Inflammatory macrophage treated with lipopolysaccharide for 1 hour (primary cell): ENCODE measurements around the gene AGAP1.

Source experiments
- DNase-seq, 2 donors: peaks; one replicate each; pipeline ENCODE4 v3.0.0-alpha.2; 2020 to 2022

The AGAP1 gene

DNA sequence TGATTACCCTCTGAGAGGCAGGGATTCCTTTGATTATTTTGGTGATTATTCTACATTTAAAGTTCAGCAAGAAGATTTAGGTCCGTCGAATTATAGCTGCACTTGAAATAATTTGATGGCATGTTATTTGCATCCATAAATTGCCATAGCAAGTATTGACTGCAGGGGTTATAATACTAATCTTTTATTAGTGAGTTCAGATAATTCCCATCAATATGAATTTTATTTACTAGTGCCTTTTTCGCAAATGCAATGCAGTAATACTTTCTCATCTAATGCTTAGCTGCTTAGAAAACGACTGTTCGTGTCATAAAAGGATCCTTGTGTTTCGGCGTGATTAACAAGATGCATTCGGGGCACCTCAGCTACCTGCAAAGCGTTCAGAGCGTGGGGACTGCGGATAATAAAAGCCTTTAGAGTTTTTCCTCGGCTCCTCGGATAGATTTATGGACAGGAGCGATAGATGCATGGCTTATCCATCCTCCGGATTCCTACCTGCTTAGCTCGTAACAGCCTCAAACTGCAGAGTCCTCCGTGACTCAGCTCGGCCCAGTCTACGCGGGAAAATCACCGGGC is 676.8 kb downstream of the AGAP1 start:
- no peak for DNase-seq

DNA sequence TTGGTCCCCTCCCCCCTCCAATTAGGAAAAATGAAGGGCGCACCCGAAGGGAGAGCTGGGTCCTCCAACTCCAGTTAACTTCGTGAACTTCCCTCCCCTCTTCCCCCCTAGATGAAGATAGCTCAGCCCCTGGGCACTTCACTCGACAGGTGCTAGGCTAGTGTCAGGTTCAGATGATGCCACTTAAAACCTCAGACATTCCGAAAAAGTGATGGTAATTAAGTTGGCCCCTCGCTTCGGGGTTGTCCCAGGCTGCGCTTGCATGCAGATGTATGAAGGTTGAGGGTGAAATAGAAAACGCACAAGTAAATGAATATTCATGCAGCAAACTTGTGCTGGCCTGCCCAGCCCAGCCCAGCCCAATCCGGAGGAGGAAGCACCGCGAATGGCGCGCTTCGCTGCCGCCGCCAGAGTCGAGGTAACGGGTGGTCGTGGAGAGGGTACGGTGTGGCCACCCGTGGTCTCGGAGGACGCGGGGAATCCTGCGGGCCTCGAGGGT is 677.4 kb downstream of the AGAP1 start:
- no peak for DNase-seq

DNA sequence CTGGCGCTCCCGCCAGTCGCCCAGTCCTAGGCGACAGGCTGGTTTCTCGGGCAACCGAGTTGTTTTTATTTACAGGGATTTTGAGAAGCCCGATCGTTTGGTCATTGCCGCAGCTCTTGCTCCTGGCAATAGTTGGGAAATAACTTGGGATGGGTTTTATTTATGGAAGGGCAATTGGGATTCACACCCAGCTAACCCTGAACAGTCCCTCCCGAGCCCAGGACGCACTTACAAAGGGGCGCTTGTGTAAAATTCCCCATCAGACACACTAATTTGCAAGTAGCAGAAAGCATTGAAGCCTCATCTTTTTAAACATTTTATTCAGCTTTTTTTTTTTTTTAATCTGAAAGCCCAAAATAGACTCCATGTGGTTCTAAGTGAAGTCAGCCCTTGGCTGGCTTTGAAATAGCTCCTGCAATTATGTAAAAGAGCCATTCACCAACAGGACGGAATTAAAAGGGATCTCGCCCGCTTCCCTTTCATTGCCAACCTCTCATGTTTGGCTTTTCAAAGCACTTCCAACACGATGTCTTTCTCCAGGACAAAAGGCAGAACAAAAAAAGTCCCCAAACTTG is 677.9 kb downstream of the AGAP1 start:
- DNase-seq, result no peak

DNA sequence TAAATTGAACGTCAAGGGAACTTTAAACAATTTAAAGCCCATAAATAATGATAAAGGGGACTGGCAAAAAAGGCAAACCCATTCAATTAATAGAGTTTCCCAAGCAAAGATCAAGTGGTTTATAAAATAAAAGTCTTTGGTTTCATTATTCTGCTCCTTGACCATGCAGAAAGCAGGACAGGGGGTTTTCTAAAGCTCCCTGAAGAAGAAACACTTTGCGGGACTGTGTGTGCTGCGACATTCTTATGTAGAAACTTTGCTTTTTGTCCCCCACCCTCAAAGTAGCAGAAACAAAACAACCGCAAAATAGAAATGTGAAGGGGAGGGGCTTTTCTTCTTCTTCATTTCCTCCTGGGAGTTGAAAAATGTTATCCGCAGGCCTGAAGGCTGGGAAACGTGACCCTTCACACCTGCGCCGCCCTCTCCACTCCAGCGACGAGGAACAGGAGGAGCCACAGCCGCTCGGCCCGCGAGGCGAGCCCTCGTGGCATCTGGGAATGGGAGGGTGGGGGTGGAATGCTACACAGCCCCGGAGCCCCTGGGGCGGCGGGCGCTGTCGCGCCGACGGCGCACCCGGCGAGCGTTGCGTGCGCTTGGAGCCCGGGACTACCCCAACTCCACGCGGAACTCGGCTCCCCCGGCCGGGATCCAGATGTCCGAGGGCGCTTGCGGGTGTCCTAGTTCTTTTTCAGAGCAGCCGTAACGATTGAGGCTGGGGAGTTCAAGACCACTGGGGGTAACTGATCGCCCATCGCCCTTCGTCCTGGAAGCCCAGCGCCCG is 678.6 kb downstream of the AGAP1 start:
- DNase-seq, result no peak

DNA sequence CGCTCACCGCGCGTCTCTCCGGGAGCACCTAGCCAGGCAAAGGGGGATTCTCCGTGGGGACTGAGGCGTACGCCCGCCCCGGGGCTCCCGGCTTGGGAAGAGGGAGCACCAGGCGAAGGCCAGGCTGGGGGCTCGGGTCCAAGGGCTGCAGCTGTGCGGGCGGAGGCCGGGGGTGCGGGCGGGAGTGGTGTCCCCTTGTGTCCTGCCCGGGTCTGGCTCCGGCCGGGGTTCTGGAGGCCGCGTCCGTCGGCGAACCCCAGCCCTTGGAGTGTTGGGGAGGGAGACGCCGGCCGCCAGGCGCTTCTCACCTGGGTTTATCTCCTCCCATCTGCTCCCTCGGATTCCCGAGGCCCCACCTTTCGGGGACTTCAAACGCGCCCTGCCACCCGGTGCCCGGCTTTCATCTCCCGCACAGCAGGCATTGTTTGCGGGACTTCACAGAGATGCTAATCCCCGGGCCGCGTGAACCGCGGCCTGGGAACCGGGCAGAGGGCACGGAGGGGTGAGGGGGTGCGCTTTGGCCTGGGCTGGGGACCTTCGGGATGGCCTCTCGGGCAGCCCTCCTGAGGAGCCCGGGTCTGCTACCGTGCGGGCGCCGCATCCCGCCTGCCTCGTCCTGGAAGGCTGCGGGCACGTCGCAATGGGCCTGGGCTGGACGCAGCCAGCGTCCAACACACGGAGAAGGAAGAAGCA is 679.3 kb downstream of the AGAP1 start:
- no peak for DNase-seq

DNA sequence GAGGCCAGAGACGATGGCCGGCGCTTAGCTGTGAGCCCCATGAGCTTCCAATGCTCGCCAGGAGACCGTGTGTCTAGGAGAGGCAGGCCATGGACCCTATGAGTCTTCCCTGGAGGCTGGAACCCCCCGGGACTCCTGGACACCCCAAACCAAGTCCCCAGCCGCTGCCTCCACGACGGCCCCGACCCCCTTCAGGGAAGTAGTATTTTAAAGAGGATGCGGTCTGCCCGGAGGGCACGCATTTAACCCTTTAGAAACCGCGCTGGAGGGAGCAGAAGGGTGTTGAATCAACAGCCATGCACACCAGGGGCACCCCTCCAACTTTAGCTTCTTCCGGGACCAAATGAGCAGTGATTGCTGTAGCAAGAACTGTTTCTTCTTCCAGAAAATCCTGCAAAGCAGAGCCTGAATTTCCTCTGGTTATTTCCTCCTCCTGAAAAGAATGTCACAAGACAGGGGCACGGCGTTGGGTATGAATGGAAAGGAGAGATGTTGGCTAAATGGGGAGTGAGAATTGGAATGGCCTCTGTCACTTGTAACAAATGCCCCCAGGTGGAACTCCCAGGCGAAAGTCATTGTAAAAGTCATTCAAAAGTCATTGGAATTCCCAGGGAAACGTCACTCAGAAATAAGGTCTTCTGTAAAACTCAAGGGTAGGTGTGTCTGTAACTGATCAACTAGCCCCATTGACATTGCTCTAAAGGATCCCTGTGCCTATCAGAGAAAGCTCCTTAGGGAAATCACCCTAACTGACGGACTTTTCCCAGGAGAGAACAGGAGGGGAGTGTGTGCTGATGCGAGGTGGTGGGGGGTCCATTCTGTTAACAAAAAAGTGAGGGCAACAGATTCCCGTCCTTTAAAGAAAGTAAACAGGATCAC is 680.1 kb downstream of the AGAP1 start:
- no peak for DNase-seq

DNA sequence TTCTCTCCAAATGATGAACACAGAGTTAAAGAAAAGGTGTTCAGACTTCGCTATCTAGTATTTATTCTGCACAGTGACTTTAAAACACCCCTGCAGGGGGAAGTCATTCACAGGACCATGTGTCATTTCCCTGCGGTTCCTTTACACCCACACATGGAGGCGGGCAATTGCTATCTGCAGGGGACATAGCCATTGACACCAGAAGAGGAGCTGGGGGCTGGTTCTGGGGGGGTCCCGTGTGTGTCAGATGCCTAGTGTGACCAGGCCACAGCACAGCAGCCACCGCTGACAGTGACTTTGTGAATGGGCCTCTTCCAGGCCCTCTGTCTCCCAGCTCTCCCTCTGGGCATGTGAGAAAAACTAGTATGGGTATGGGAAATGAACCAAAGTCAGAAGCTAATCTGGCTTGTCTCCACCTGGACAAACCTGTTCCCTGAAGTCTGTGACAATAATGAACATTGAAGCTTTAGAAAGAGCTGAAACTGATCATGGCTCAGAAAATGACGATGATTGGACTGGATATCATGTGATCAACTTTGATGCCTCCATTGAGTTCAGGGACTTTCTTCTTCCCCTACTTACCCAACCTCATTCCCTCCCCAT is 681.8 kb downstream of the AGAP1 start:
- DNase-seq, result peak; percentile 64 to 79

DNA sequence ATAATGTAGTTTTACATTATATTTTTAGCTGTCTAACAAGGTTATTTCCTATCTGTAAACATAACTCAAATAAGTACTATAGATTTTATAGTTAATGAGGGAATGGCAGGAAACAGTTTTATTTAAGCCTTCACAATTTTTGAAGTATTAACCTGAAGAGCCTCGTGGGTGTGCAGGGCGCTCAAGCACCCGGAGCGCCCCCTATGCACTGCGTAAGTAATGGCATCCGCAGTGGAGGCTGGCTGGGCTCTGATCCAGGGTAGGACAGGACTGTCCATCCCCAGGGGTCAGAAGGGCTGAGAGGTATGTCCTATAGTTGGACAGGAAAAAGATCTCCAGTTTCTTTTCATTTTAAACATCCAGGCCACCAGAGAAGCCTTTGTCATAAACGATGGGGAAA is 682.6 kb downstream of the AGAP1 start:
- no peak for DNase-seq

DNA sequence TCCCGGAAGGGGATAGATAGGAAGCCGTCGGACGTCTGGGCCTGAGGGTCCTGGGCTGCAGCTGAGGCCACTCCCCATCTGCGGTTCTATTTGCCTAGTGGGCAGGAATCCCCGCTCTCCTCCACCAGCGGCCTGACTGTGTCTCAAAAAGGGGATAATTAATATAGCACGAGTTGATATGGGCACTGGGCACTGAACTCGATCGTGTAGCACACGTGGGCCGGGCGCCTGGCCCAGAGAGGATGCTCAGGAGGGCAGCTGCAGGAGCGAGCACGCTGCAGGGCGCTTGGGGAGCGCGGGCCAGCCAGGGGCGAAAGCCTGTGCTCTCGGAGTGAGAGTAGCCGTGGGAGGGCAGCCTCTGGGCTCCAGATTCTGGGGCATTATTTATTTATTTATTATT is 683.1 kb downstream of the AGAP1 start:
- DNase-seq, result no peak

DNA sequence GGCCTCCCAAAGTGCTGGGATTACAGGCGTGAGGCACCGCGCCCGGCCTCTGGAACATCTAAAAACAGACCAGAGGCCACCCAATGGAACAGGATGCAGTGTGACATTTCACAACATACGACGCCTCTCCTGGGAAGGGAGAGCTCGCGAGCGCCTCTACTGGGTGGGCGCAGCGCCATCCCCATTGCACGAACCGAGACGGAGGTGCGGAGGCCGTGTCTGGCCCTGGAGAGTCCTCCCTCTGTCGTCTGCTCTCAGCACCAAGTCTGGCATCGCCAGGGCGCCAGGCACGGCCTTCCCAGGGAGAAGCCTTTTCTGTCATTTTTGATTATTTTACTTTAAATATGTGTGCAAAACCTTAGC is 683.7 kb downstream of the AGAP1 start:
- DNase-seq, result no peak

DNA sequence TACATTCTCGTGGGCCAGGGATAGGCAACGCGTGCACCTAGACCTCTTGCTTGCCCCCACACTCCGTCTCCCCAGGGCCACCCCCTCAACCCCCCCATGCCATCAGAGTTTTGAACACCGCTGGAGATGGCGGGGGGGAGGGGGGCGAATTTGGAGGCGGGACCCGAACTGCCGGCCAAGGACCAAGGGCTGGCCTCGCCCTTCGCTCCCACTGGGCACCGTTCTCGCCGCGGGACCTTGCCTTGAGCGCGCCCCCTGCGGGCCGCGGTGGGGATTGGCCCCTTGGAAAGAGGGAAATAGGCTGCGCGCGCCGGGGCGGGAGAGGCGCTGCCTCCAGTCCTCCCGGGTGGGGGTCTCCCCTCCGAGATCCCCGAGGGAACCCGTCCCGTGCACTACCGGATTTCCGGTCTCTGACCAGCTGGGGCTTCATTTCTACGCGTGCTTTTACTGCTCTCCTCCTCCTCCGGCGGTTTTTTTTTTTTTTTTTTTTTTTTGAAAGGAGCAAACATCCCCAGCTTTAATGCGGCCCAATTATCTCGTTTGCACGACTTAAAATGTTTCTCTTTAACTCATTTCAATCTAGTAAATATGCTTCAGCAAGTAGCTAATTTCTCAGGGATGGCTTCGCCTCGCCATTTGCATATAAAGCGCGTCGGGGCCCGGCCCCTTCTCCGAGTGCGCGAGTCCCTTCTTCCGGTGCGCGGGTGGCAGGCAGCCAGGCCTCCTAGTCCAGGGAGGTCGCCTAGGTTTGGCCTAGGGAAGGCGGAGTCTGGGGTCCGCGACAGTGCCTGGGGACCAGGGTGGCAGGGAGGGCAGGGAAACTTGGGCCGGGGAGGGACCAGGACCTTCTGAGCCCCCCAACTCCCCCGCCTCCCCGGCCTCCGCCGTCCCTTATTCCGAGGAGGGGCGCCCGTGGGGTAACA is 684.4 kb downstream of the AGAP1 start:
- DNase-seq, result peak in 1 of 2 donors; percentile 34

DNA sequence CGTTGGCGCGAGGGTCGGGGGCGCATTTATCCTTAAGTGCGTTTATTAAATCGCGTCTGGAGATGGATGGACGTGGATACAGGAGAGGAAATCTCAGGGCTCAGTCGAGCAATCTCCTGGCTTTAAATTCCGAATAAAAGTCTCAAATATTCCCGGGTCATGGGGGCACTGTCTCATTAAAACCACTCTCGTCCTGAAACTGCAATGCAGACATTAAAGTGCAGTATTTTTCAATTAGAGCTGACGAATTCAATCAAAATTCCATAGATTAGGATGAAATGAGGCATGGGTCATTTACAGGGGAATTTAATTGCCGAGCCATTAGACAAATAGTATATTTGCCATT is 685.0 kb downstream of the AGAP1 start:
- DNase-seq, result no peak

DNA sequence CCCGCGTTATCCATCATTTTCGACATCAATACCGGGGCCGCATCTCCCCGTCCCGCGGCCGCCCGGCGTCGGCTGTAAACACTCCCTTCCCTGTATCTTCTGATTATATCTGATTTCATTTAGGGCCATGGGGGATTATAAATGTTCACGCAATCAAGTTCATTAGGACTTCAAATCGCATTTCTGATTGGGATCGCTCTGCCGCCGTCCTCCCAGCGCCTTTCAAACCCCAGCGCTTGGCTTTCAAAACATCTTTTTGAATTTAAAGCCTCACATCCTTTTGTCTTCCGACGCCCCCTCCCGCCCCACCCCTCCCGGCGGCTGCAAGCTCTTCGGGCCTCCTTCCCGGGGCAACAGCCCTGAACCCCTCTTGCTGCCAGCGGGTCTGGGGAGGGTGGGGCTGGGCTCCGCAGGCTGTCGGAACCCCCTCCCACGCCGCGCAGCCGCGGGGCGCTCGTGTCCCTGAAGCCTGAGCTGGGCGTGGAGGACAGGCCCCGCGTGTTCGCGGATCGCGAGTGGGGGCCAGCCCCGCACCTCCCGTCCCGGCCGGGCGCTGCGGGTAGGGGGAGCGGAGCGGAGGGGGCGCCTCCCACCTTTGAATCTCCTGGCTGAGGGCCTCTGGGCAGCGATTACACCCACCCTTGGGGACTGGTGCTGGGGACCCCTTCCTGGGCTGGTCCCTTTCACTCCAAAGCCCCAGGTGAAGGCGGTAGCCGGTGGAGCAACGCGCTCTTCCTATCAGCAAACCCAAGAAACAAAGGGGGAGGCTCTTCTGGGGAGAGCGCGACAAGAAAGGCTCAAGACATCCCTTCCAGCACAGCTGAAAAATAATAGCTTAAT is 685.6 kb downstream of the AGAP1 start:
- DNase-seq, result no peak

DNA sequence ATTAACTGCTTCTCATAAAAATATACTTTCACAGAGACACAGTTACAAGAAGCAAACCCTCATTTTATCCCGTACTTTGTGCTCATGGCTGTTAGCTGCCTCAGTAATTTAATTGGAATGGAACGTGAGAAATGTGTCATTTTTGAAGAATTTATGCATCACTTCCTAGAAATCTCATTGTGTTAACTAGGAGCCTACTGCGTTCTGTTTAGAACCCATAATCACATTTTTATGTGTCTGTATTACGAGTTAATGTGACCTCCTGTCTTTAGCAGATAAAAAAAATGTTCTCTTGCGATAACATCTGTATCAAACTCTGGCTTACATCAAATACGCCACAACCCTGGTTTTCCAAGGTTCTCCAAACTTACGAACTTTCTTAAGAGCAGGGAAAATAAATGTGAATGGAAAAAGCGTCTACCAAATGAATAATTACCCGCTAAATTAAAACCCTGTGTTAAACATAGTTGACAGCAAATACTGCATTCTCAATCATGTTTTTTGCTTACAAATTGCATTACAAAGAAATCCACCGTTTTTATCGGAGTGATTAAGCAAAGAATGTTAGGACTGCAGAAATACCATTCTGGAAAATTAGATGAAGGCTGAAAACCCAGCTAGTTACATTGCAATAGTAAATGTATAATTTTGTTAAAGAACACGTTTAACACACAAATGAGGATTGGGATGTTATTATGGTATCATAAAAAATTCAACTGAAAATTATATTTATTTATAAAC is 686.4 kb downstream of the AGAP1 start:
- DNase-seq, result no peak

DNA sequence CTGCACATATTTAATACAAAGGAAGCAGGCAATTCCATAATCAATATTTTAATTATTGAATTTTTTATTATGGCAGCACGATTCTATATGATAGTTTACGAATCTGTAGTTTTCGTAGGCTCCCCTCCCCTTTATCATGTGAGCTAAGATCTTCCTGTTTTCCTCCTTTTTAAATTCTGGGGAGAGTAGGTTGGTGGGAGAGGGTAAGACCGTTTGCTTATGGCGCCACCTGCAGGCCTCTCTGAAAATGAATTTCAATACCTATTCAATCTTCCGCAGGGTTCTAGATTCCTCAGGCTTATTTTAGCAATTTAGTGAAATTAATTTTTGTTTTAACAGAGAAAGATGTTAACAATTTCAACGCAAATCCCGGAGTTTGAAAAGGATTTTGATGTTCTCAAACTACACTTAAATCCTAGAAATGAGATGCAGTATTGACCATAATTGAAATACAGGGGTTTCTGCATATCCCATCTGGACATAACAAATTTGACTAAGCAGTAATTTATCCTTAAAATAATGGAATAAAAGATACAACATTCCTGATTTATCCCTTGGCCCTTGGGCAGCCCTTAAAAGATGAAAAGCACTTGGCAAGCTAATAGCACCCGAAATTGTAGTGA is 687.1 kb downstream of the AGAP1 start:
- DNase-seq, result peak; percentile 30 to 63
